LNCAP (cell line): ENCODE data around the gene NKRF.

Source experiments
- TF ChIP-seq, protein P1 (sequence below): fragments of 450-650 bp; IDR thresholded peaks from 2 replicates; pipeline ENCODE4 v1.5.1; 2017; ENCODE audit warnings: mild to moderate bottlenecking

Gene NKRF

DNA sequence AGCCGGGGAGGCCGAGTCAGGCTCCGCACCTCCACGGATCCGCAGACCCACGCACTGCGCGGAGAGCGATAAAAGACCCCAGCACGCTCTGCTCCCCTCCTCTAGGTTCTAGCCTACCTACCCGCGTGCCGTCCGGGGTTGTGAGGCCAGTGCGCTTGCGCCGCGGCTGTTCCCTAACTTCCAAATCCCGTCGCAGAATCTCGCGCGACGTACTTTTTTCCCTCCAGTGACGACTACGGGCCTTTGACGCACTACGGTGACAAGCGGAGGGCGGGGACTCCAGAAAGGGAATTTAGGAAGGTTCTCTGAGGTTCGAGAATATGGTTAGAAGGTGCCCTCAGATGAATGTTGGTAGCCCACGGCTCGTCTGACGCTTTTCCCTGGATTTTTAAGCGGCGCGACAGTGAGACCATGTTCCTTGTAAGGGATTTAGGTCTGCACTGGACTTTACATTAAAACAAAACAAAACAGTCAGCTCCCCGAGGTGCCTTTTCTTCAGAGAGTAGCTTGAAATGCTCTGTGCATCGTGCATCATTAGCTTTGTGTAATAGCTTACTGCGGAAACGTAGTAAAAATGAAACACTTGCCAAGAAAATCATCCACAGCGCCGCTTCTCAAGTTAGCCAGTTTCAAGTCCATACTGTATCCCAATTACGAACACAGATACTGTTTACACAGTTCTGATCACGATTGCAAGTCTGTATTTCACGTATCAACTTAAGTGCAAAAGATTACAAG lies at the start of gene NKRF:
NKRF (minus strand) TSS at position 145 of the 738 bp plus-strand sequence.
- TF ChIP-seq, protein P1, sequence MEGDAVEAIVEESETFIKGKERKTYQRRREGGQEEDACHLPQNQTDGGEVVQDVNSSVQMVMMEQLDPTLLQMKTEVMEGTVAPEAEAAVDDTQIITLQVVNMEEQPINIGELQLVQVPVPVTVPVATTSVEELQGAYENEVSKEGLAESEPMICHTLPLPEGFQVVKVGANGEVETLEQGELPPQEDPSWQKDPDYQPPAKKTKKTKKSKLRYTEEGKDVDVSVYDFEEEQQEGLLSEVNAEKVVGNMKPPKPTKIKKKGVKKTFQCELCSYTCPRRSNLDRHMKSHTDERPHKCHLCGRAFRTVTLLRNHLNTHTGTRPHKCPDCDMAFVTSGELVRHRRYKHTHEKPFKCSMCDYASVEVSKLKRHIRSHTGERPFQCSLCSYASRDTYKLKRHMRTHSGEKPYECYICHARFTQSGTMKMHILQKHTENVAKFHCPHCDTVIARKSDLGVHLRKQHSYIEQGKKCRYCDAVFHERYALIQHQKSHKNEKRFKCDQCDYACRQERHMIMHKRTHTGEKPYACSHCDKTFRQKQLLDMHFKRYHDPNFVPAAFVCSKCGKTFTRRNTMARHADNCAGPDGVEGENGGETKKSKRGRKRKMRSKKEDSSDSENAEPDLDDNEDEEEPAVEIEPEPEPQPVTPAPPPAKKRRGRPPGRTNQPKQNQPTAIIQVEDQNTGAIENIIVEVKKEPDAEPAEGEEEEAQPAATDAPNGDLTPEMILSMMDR: no peak

DNA sequence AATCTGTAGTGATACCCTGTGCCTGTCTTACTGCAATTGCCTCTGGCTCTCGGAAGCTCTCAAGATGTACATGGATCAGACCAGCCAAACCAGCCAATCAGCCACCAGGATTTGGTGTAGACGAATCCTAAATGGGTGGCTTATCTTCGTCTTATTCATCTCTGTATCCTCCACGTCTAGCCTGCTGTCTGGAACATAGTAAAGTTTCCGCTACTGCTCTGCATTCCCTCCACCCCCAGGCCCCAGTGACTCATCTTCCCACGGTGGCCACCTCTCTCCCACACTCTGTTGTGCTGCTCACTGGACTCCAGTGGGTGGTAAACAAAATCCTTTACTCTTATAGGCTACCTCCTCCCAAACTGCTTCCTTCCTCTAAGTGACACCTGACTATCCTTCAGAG lies 48.9 kb upstream of the NKRF start:
- TF ChIP-seq, protein P1: no peak

DNA sequence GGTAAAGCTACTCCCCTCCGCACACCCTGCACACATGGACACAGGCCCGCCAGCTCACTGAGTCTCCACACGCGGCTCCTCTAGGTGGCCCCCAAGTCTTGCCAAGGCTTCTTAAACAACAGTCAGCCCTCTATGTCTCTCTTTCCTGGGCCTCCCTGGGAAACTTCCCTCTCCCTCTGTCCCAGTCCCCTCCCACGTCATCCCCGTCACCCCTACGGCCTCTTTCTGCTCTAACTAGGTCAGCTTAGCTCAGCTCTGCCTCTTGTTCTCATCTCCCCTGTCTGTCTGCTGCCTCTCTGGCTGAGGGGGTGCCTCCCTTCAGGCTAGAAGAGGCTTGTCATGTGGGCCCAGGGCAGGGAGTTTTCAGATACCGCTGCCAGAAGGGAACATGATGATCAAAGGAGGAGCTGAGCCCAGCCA lies 47.9 kb upstream of the NKRF start:
- TF ChIP-seq, protein P1: no peak

DNA sequence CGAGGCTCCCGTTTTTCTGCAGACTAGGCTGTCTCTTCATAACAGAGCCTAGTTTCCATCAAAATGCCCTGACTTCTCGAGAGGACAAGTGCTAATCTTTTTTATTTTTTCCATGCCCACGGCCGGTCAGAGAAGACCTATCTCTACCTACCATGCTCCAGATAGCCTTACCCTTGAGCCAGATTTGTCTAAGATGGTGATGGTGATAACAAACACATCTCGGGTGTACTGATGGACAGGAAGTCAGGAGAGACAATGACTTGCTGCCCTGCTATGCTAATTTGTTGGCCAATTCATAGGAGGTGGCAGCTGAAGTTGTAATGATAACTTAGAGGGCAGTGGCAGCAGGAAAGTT lies 42.2 kb upstream of the NKRF start:
- TF ChIP-seq, protein P1: no peak

DNA sequence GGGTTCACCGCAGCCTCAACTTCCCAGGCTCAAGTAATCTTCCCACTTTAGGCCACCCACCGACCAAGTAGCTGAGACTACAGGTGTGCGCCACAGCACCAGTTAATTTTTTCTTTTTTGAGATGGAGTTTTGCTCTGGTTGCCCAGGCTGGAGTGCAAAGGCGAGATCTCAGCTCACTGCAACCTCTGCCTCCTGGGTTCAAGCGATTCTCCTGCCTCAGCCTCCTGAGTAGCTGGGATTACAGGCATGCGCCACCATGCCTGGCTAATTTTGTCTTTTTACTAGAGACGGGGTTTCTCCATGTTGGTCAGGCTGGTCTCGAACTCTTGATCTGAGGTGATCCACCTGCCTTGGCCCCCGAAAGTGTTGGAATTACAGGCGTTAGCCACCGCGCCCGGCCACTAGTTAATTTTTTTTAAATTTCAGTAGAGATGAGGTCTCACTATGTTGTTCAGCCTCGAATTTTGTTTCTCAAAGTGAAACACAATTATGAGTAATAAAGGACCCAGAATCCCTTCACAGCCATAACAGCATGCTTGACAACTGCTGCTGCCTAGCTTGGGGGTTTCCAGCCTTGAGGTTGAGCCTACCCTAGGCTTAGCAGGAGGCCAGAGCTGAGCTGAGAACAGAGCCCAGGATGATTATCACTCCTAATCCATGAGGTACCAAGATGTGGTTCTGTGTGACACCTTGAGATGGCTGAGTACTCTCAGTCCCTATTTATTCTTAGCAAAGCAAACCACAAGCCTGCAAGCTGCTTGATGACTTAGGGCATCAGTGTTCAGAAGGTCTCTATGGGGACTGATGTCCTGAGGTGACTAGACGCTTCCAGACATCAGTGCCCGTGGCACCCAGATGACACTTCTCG lies 41.6 kb upstream of the NKRF start:
- TF ChIP-seq, protein P1: no peak

DNA sequence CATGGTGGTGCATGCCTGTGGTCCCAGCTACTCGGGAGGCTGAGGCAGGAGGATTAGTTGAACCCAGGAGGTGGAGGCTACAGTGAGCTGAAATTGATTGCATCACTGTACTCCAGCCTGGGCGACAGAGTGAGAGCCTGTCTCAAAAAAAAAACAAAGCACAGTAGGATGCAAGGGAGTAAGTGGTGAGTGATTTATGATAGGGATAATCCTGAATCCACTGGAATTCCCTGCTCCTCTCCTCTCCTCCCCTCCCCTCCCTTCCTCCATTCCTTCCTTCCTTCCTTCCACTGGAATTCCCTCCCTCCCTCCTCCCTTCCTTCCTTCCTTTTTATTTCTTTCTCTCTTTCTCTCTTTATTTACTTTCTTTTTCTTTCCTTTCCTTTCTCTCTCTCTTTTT lies 40.9 kb upstream of the NKRF start:
- TF ChIP-seq, protein P1: no peak

DNA sequence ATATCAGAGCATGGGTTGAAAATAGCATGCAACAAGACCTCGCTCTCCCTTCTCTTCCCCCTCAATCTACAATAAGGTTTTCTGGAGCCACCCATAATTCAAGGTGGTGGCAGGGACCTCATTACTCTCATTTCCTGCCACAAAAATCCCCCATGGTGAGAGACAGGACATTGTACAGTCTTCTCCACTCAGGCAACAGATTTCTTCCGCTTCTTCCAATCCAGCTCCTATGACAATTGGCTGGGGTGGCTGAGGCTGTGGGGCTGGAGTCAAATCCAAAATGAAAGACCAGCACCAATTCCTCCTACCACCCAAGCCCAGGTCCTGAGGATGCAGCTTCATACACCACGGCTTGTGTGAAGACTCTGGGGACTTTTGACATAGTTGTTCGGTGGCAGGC lies 40.3 kb upstream of the NKRF start:
- TF ChIP-seq, protein P1: no peak
